GM19468 (cell line): ENCODE data around the gene TRIAP1.
"Not testable (repeated sequence)": the region's sequence is repeated elsewhere in the genome, so short reads cannot be mapped to it uniquely, and the experiment has no call there.

ENCODE experiments used
- ATAC-seq: cut with Tn5 transposase; IDR thresholded peaks from one replicate; pipeline ENCODE4 v1.9.1; 2021; ENCODE audit warnings: mild to moderate bottlenecking, moderate library complexity, moderate number of reproducible peaks; ENCODE audit not compliant: unreplicated experiment; ENCODE audit errors: extremely low read depth

TRIAP1 gene

GRCh38 chr12:120469450-120470149 lies 23.4 kb upstream of the TRIAP1 start, which contains the start of gene SRSF9:
Gene SRSF9, minus strand, starts transcription at chr12:120469748. Its CDS starts 139 bp downstream, at chr12:120469609.
- peak; percentile 97 for ATAC-seq

- ATAC-seq: no peak
These were observed 22.8 kb upstream of the TRIAP1 start for GRCh38 chr12:120468821-120469449.

- no peak for ATAC-seq
These were observed 22.2 kb upstream of the TRIAP1 start for GRCh38 chr12:120468325-120468820.

- ATAC-seq: no peak
These were observed 21.3 kb upstream of the TRIAP1 start for GRCh38 chr12:120467439-120467838.

GRCh38 chr12:120466560-120467315 lies 20.6 kb upstream of the TRIAP1 start:
- ATAC-seq: no peak

GRCh38 chr12:120465756-120466155 lies 19.6 kb upstream of the TRIAP1 start:
- no peak for ATAC-seq

GRCh38 chr12:120463712-120464111 lies 17.5 kb upstream of the TRIAP1 start:
- ATAC-seq: no peak

- no peak for ATAC-seq
These were observed 16.0 kb upstream of the TRIAP1 start for GRCh38 chr12:120462099-120462640.

- ATAC-seq: no peak
These were observed 14.0 kb upstream of the TRIAP1 start for GRCh38 chr12:120460157-120460556.

- no peak for ATAC-seq
These were observed 10.9 kb upstream of the TRIAP1 start for GRCh38 chr12:120457133-120457532.

- no peak for ATAC-seq
These were observed 9.1 kb upstream of the TRIAP1 start for GRCh38 chr12:120455302-120455701.

- ATAC-seq: no peak
These were observed 7.8 kb upstream of the TRIAP1 start for GRCh38 chr12:120453977-120454376.

GRCh38 chr12:120453060-120453750 lies 7.0 kb upstream of the TRIAP1 start:
- no peak for ATAC-seq

GRCh38 chr12:120452524-120452923 lies 6.3 kb upstream of the TRIAP1 start:
- ATAC-seq: not testable (repeated sequence)

GRCh38 chr12:120447992-120448391 lies 1.8 kb upstream of the TRIAP1 start:
- ATAC-seq: no peak

- ATAC-seq: not testable (repeated sequence)
These were observed 627 bp upstream of the TRIAP1 start for GRCh38 chr12:120446844-120447178.

GRCh38 chr12:120444676-120445075 lies 1.5 kb downstream of the TRIAP1 start:
- no peak for ATAC-seq

GRCh38 chr12:120439646-120440247 lies 6.4 kb downstream of the TRIAP1 start:
- ATAC-seq: no peak

- ATAC-seq: no peak
These were observed 7.5 kb downstream of the TRIAP1 start for GRCh38 chr12:120438495-120439198.
